SK-N-MC (cell line): ENCODE measurements around the gene MYO16.

ENCODE experiments used
- DNase-seq: peaks from one replicate; pipeline ENCODE4 v3.0.0-alpha.2; 2011; ENCODE audit warnings: low read depth, low spot score
- H3K27ac ChIP-seq: fragments of 200-600 bp; sonication (generic); 2 replicates; pipeline ENCODE4 v1.5.1; 2016; ENCODE audit warnings: mixed run types
- H3K36me3 ChIP-seq: fragments of 200-600 bp; sonication (generic); 2 replicates; pipeline ENCODE4 v1.6.1; 2017; ENCODE audit warnings: antibody characterized with exemption, low read length, mixed read lengths; ENCODE audit not compliant: insufficient read depth
- H3K4me3 ChIP-seq: fragments of 200-600 bp; sonication (generic); 2 replicates; pipeline ENCODE4 v1.5.1; 2016
- H3K9ac ChIP-seq: fragments of 200-600 bp; sonication (generic); 2 replicates; pipeline ENCODE4 v1.8.0; 2017; ENCODE audit warnings: mixed run types, mixed read lengths; ENCODE audit not compliant: insufficient read length
- H3K9me3 ChIP-seq: fragments of 200-600 bp; sonication (generic); 2 replicates; pipeline ENCODE4 v1.6.1; 2017; ENCODE audit warnings: low read depth, mild to moderate bottlenecking, antibody characterized with exemption, low read length, moderate library complexity, mixed read lengths
- EZH2 ChIP-seq: fragments of 200-600 bp; sonication (generic); IDR thresholded peaks from one replicate; pipeline ENCODE4 v1.6.1; 2017; ENCODE audit warnings: antibody characterized with exemption
- FOXP2 ChIP-seq: optimal IDR thresholded peaks from 2 replicates; pipeline ENCODE3; 2011; ENCODE audit warnings: mild to moderate bottlenecking, moderate library complexity; ENCODE audit not compliant: insufficient read depth; ENCODE audit errors: extremely low read length, control extremely low read depth
- POLR2AphosphoS5 ChIP-seq: IDR thresholded peaks from 2 replicates; pipeline ENCODE4 v1.6.1; 2012; ENCODE audit warnings: mild to moderate bottlenecking, low read depth, low read length, borderline replicate concordance

Gene MYO16

DNA sequence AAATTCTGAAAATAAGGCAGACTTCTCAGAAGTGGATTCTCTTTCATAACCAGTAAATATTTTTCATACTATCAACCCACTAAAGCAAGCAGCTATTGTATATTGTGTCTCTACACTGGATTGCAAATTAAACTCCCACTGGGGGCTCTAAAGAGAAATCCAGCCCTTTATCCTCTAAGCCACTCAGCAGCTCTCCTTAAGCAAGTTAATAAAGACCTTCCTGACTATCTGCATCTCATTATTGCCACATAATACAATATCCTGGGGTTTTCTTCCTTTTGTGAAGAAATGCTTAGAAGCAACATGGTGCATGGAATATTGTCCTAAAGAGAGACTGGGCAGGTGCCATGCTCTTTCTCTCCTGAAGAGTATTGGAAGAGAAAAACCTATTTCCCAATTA, 521.3 kb downstream of the MYO16 start:
- Histone ChIP-seq H3K9ac (no peak overlapping the region), H3K36me3 (no peaks in the 10 kb centered on the region), H3K4me3 (no peak overlapping the region), H3K9me3 (no peaks in the 10 kb centered on the region), H3K27ac (peak overlapping the region; percentile 34; the same call in 1 of the 2 replicates)
- no peak for TF ChIP-seq EZH2
- no peak for TF ChIP-seq POLR2AphosphoS5
- no peak for TF ChIP-seq FOXP2
- DNase-seq, result no peak

DNA sequence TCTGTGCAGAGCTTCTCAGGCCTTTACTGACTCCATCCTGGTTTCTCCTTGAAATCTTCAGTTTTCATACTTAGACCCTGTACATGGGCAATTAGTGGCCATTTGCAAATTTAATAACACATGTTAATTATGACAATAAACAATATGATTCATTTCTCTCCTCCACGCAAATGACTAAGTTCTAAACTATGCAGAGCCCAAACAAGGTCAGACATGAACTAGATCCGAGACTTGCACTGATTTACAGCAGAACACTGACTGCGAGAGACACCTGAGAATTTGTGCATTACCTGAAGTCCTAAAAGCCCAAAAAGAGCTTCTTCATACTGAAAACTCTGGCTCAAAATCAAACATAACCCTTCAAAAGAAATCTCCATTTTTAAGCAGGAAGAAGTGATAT, 521.8 kb downstream of the MYO16 start:
- H3K4me3 ChIP-seq, result no peak overlapping the region
- H3K27ac ChIP-seq, result peak overlapping the region; percentile 67; the same call in 1 of the 2 replicates
- TF ChIP-seq EZH2, result no peak
- no peak for TF ChIP-seq FOXP2
- TF ChIP-seq POLR2AphosphoS5, result no peak

DNA sequence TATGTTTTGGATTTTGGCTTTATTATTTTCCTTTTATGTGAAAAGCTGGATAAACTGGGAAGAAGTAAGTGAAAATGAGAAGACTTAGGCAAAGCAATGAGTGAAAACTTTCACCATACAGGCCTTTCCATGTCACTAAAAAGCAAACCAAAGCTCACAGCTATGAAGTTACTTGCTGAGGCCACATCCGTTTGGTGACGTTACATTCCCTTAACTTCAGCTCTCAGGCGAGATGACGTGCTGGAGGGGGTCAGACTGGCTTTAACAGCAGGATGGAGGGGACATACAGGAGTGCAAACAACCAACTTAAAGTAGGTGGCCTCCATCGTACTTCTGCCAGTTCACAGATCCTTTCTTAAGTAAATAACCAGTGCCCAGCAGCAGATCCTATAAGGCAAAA, 522.3 kb downstream of the MYO16 start:
- TF ChIP-seq FOXP2 (no peak), EZH2 (no peak), POLR2AphosphoS5 (no peak)
- H3K27ac ChIP-seq, result peak overlapping the region; percentile 67
- no peak overlapping the region for H3K4me3 ChIP-seq
- DNase-seq, result no peak
- H3K9me3 ChIP-seq, result no peaks in the 10 kb centered on the region
- H3K36me3 ChIP-seq, result no peaks in the 10 kb centered on the region
- H3K9ac ChIP-seq, result no peak overlapping the region

More for the DNA sequence above, 521.8 kb downstream of the MYO16 start:
- no peaks in the 10 kb centered on the region for H3K9me3 ChIP-seq
- no peaks in the 10 kb centered on the region for H3K36me3 ChIP-seq
- no peak overlapping the region for H3K9ac ChIP-seq
- no peak for DNase-seq

DNA sequence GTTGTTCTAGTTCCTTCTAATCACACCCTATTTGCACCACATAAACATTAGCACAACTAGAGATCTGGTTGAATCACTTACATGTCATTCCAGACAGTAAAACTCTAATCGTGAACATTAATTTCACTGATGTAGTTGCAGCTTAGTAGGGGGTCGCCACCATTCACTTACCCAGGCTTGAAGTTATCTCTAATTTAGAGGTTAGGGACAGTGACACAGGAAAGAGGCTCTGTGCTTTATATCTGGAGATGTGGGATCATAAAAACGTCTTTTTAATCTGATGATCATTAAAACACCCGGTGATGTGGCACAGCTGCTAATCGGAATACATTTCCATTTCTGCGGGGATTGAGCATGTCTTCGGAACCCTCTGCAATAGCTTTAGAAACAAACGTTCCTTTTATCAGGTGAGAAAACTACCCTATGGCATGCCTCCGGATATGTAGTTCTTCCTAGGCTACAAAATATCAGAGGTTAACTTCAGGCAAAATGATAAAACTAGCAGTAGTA, 523.0 kb downstream of the MYO16 start:
- peak overlapping the region; percentile 8; the same call in 1 of the 2 replicates for H3K4me3 ChIP-seq
- TF ChIP-seq FOXP2 (no peak), POLR2AphosphoS5 (no peak), EZH2 (no peak)

DNA sequence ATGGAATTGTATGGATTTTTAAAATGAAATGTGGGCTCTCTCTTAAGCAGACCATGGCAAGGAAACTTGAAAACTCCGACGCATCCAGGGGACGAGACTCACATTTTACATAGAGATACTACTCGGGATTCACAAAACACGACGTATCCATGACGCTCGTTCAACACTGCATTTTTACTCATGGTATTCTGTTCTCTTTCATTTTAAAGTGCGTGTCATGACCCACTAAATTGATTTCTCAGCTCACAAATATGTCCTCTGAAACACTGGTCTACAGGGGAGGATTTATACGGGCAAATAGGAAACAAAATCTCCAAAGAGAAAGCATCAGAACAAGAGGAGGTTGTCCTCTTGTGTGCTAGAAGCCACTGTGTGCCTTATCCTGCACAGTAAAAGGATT, 523.5 kb downstream of the MYO16 start:
- H3K27ac ChIP-seq, result peak overlapping the region; percentile 67
- H3K9ac ChIP-seq, result peak overlapping the region; percentile 13
- H3K4me3 ChIP-seq, result no peak overlapping the region
- no peaks in the 10 kb centered on the region for H3K9me3 ChIP-seq
- H3K36me3 ChIP-seq, result no peaks in the 10 kb centered on the region
- DNase-seq, result no peak
- TF ChIP-seq POLR2AphosphoS5 (no peak), FOXP2 (no peak), EZH2 (no peak)

More for the DNA sequence above, 523.0 kb downstream of the MYO16 start:
- Histone ChIP-seq H3K9ac (no peak overlapping the region), H3K36me3 (no peaks in the 10 kb centered on the region), H3K9me3 (no peaks in the 10 kb centered on the region), H3K27ac (peak overlapping the region; percentile 67)
- no peak for DNase-seq

DNA sequence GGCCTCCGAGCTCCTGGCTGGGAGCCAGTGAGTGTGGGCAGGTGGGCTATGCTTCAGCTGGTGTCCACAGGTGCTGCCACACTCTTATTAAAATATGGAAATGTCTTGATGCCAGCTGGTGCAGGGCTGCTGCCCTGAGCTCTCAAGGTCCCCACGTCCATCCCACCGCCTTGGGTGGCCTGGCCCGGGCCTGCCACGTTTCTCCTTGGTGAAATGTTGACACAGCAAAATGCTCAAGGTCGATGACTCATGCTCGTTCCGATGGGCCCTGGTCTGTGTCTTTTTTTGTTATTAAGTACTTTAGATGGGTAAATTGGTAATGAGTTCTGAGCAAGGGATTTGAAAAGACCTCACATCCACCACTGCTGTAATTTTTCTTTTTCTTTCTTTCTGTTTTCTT, 524.7 kb downstream of the MYO16 start:
- H3K36me3 ChIP-seq, result no peaks in the 10 kb centered on the region
- TF ChIP-seq FOXP2, result no peak
- TF ChIP-seq POLR2AphosphoS5, result no peak
- no peak for TF ChIP-seq EZH2
- H3K4me3 ChIP-seq, result no peak overlapping the region
- peak overlapping the region; percentile 85 for H3K27ac ChIP-seq
- no peak for DNase-seq
- H3K9ac ChIP-seq, result peak overlapping the region; percentile 29
- no peaks in the 10 kb centered on the region for H3K9me3 ChIP-seq

DNA sequence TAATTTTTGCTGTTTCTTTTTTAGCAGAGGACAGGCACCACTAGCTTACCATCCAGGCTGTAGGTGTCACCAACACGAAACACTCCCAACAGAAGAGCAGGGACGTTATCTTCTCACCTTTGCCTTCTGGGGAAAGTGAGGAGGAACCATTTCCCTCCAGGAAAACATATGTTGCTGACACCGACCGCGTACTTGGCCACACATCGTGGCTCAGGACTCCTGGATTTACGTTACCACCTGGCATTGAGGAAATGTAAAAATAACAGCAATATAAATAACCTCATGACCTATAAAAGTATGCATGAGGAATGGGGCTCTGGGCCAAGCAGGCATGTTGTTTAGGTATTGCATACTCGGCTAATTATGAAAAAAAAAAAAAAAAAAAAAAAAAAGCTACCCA, 525.1 kb downstream of the MYO16 start:
- H3K9ac ChIP-seq, result peak overlapping the region; percentile 29
- H3K4me3 ChIP-seq, result no peak overlapping the region
- no peaks in the 10 kb centered on the region for H3K9me3 ChIP-seq
- H3K36me3 ChIP-seq, result no peaks in the 10 kb centered on the region
- TF ChIP-seq EZH2 (no peak), FOXP2 (no peak), POLR2AphosphoS5 (no peak)
- peak overlapping the region; percentile 85 for H3K27ac ChIP-seq
- DNase-seq, result no peak

DNA sequence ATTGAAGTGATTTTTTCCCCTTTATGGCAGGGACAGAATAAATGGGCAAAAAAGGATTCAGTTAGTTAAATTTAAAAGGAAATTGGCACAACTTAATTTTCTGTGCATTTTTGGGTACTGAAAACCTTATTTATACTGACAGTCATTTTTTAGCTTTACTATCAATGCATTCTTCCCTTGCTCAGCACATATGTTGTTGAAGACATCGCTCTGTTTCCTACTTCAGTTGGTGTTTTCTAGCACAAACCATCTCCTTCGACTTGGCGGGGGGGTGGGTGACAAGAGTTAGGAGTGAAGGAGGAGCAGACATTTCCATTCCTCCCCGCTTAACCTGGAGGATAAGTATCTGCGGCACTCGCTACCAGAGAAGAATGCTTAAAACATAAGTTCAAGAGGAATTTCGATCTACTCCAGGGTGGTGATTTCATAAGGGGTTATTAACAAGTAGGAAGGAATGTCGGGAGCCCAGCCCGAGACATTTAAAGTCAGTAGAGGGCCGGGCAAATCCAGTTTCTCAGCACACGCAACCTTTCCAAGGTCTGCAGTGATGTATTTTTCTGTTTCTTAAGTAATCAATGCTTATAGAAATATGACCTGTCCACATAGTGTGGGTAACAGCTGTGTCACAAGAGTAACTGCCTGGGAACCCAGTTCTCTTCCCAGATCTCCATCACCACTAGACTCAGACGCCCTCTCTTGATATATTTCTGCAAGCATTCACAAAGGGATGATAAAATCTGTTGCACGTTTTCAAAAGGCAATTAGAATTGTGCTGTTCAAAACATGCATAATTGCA, 525.8 kb downstream of the MYO16 start:
- H3K36me3 ChIP-seq, result no peaks in the 10 kb centered on the region
- peak overlapping the region; percentile 85 for H3K27ac ChIP-seq
- no peak for DNase-seq
- TF ChIP-seq EZH2, result no peak
- no peak for TF ChIP-seq FOXP2
- TF ChIP-seq POLR2AphosphoS5, result no peak
- H3K9ac ChIP-seq, result peak overlapping the region; percentile 29
- 0 out of 2 replicates have a peak overlapping the region, but pooled peaks have one; percentile 19 for H3K4me3 ChIP-seq
- H3K9me3 ChIP-seq, result no peaks in the 10 kb centered on the region
